ENCODE measurements around the gene LTB4R2. TPM values are rescaled to one million over a fixed set of nuclear protein-coding genes. Genes with fewer than 3 reads are reported as not detected.

The LTB4R2 gene
- total RNA-seq, 4 donors from 2014 or later: 2.4 to 5.0 (median 3.4) TPM

- 67 to 83% methylated on average over 1 of the region's 1 CpG for WGBS, 2 donors (ENCODE audit: low coverage in 1 of 2)
- peaks cover 0 to 86% (median 14%) of the 10 kb centered on the region in 3 donors for H3K4me1 ChIP-seq
Observed at GRCh38 chr14:24311837-24312615, 2.1 kb downstream of the LTB4R2 start.

GRCh38 chr14:24312736-24313507, 3.0 kb downstream of the LTB4R2 start:
- TF ChIP-seq POLR2A (IDR thresholded peaks at IDR 0.05) (no peak), POLR2AphosphoS5 (IDR thresholded peaks at IDR 0.05) (no peak), EP300 (IDR thresholded peaks at IDR 0.05) (no peak), CTCF (IDR thresholded peaks at IDR 0.05) (no peak)
- WGBS, 2 donors (ENCODE audit: low coverage in 1 of 2): 72 to 80% methylated on average over 5 to 7 of the region's 9 CpGs
- no peak for ATAC-seq
- Histone ChIP-seq H3K4me1 (peaks cover 0 to 85% (median 14%) of the 10 kb centered on the region in 3 donors), H3K27me3 (peaks cover 36% of the 10 kb centered on the region), H3K27ac (peak overlapping the region in 3 of 4 donors; percentile 85 to 87 (median 86)), H3K4me3 (no peak overlapping the region), H3K9me3 (no peaks in the 10 kb centered on the region), H3K36me3 (peaks cover 0 to under 1% of the 10 kb centered on the region in 2 donors)

More at GRCh38 chr14:24311837-24312615, 2.1 kb downstream of the LTB4R2 start:
- ATAC-seq: no peak
- TF ChIP-seq EP300 (IDR thresholded peaks at IDR 0.05) (no peak), POLR2A (IDR thresholded peaks at IDR 0.05) (no peak), POLR2AphosphoS5 (IDR thresholded peaks at IDR 0.05) (no peak), CTCF (IDR thresholded peaks at IDR 0.05) (no peak)
- peaks cover 0 to 9% of the 10 kb centered on the region in 2 donors for H3K36me3 ChIP-seq
- H3K9me3 ChIP-seq: no peaks in the 10 kb centered on the region
- H3K4me3 ChIP-seq: peak overlapping the region; percentile 40 to 65
- peak overlapping the region in 3 of 4 donors; percentile 85 to 87 (median 86) for H3K27ac ChIP-seq
- peaks cover 27% of the 10 kb centered on the region for H3K27me3 ChIP-seq

- WGBS, 2 donors (ENCODE audit: low coverage in 1 of 2): 69% methylated on average over 2 of the region's 2 CpGs; no CpG with 5 or more reads in 1 of the 2 donors
- Histone ChIP-seq H3K36me3 (no peaks in the 10 kb centered on the region), H3K4me3 (no peak overlapping the region), H3K27ac (peak overlapping the region in 2 of 4 donors; percentile 13 to 43), H3K4me1 (peaks cover 0 to 76% (median 14%) of the 10 kb centered on the region in 3 donors), H3K27me3 (peaks cover 46% of the 10 kb centered on the region), H3K9me3 (no peaks in the 10 kb centered on the region)
- ATAC-seq: no peak
- TF ChIP-seq POLR2AphosphoS5 (IDR thresholded peaks at IDR 0.05) (no peak), EP300 (IDR thresholded peaks at IDR 0.05) (no peak), POLR2A (IDR thresholded peaks at IDR 0.05) (no peak), CTCF (IDR thresholded peaks at IDR 0.05) (no peak)
Observed at GRCh38 chr14:24313913-24314312, 4.0 kb downstream of the LTB4R2 start.

GRCh38 chr14:24314377-24315193, 4.6 kb downstream of the LTB4R2 start:
- WGBS, 2 donors (ENCODE audit: low coverage in 1 of 2): 33 to 73% methylated on average over 1 to 5 of the region's 5 CpGs
- ATAC-seq: no peak
- peak overlapping the region in 2 of 4 donors; percentile 28 to 30 for H3K27ac ChIP-seq
- no peak overlapping the region for H3K4me3 ChIP-seq
- H3K27me3 ChIP-seq: peaks cover 52% of the 10 kb centered on the region
- no peaks in the 10 kb centered on the region for H3K9me3 ChIP-seq
- peaks cover 0 to 70% (median 12%) of the 10 kb centered on the region in 3 donors for H3K4me1 ChIP-seq
- no peaks in the 10 kb centered on the region for H3K36me3 ChIP-seq
- no peak for TF ChIP-seq POLR2AphosphoS5 (IDR thresholded peaks at IDR 0.05)
- no peak for TF ChIP-seq CTCF (IDR thresholded peaks at IDR 0.05)
- no peak for TF ChIP-seq POLR2A (IDR thresholded peaks at IDR 0.05)
- TF ChIP-seq EP300 (IDR thresholded peaks at IDR 0.05): no peak

Data from gastroesophageal sphincter (tissue), 4 donors.